ENCODE results near the gene CDK17. TPM values are rescaled to one million over a fixed set of nuclear protein-coding genes. Genes with fewer than 3 reads are reported as not detected.

The CDK17 gene
- polyA plus RNA-seq, 2 donors, result 6.3 to 6.5 TPM

DNA sequence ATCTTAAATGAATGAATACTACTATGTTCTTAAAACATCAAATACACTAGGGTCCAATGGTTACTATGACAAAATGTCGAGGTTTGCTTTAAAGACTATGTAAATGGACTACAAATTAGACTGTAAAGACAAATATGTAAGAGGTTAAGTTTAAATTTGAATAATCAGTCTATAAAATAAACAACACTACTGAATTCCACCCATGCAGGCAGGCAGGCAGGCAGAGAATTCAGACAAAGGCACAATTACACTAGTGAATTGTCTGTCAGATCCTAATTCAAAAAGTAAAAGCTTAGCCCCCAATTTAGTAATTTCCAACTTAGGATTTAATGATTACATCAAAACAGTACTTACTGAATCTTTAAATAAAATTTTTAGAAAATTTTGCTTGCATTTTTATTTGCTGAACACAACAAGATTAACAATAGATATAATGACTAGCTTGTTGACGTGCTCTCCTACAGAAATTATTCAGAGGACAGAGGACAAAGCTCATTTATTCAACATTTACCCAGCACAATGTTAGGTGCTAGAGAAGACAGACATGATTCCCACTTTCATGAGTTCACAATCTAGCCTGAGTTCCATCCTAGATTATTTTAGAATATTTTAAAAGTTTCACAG lies 97.4 kb downstream of the CDK17 start:
- no peak overlapping the region for H3K4me3 ChIP-seq (ENCODE audit: low read depth in 1 of 2, low read length in 2 of 2)

DNA sequence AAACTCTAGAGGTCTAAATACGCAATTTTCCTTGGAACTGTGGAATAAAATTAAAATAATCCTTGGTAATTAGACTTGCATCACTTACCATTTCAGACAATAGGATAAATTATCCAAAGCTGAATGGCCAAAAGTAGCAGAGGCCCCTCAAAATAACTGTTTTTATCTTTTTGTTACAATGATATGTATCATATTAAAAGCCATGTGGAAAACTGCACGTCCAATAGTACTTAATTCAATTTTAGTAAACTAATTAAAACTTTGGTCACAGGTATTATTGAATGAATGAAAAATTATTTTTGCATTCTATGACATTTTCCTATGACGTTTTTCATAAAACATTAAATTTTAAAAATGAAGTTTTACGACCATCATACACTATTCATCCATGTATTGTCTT lies 98.5 kb downstream of the CDK17 start:
- 92 to 95% methylated on average over 4 of the region's 4 CpGs for WGBS, 2 donors
- Histone ChIP-seq H3K4me3 (ENCODE audit: low read depth in 1 of 2, low read length in 2 of 2) (no peak overlapping the region), H3K9me3 (ENCODE audit: control insufficient read depth in 2 of 2, insufficient read depth in 1 of 2, low read depth in 1 of 2, low read length in 1 of 2) (no peaks in the 10 kb centered on the region)

More for the DNA sequence above, 97.4 kb downstream of the CDK17 start:
- Histone ChIP-seq H3K9me3 (ENCODE audit: control insufficient read depth in 2 of 2, insufficient read depth in 1 of 2, low read depth in 1 of 2, low read length in 1 of 2) (no peaks in the 10 kb centered on the region), H3K27ac (ENCODE audit: low read depth in 2 of 2, low read length in 1 of 2) (no peak overlapping the region), H3K27me3 (ENCODE audit: control insufficient read depth in 1 of 2, insufficient read depth in 2 of 2, low read length in 2 of 2) (no peaks in the 10 kb centered on the region), H3K36me3 (ENCODE audit: control insufficient read depth in 2 of 2, insufficient read depth in 2 of 2, low read length in 1 of 2) (no peaks in the 10 kb centered on the region), H3K4me1 (ENCODE audit: control insufficient read depth in 2 of 2, insufficient read depth in 2 of 2, low read length in 1 of 2) (no peaks in the 10 kb centered on the region)
- WGBS, 2 donors, result 72 to 74% methylated on average over 2 of the region's 2 CpGs

DNA sequence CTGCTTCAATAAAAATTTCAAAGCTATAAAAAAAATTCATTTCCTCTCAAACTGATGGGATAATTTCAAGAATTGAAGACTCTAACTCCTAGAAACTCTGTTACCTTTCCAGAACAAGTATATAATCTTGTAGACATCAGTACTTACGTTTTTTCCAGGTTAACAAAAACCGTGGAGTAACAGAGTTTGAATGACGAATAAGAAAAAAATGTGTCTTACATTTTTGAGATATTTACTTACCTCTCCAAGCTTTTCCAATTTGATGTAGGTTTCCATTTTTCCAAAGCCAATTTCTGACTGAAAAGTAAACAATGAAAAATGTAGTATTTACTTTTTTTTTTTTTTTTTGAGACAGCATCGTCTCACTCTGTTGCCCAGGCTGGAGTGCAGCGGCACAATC lies 100.2 kb downstream of the CDK17 start:
- Histone ChIP-seq H3K4me1 (ENCODE audit: control insufficient read depth in 2 of 2, insufficient read depth in 2 of 2, low read length in 1 of 2) (no peaks in the 10 kb centered on the region), H3K4me3 (ENCODE audit: low read depth in 1 of 2, low read length in 2 of 2) (no peak overlapping the region), H3K9me3 (ENCODE audit: control insufficient read depth in 2 of 2, insufficient read depth in 1 of 2, low read depth in 1 of 2, low read length in 1 of 2) (no peaks in the 10 kb centered on the region), H3K27ac (ENCODE audit: low read depth in 2 of 2, low read length in 1 of 2) (no peak overlapping the region), H3K36me3 (ENCODE audit: control insufficient read depth in 2 of 2, insufficient read depth in 2 of 2, low read length in 1 of 2) (no peaks in the 10 kb centered on the region), H3K27me3 (ENCODE audit: control insufficient read depth in 1 of 2, insufficient read depth in 2 of 2, low read length in 2 of 2) (no peaks in the 10 kb centered on the region)
- WGBS, 2 donors, result 92 to 93% methylated on average over 5 of the region's 5 CpGs

More for the DNA sequence above, 98.5 kb downstream of the CDK17 start:
- H3K4me1 ChIP-seq (ENCODE audit: control insufficient read depth in 2 of 2, insufficient read depth in 2 of 2, low read length in 1 of 2), result no peaks in the 10 kb centered on the region
- no peak overlapping the region for H3K27ac ChIP-seq (ENCODE audit: low read depth in 2 of 2, low read length in 1 of 2)
- H3K36me3 ChIP-seq (ENCODE audit: control insufficient read depth in 2 of 2, insufficient read depth in 2 of 2, low read length in 1 of 2), result no peaks in the 10 kb centered on the region
- H3K27me3 ChIP-seq (ENCODE audit: control insufficient read depth in 1 of 2, insufficient read depth in 2 of 2, low read length in 2 of 2), result no peaks in the 10 kb centered on the region

DNA sequence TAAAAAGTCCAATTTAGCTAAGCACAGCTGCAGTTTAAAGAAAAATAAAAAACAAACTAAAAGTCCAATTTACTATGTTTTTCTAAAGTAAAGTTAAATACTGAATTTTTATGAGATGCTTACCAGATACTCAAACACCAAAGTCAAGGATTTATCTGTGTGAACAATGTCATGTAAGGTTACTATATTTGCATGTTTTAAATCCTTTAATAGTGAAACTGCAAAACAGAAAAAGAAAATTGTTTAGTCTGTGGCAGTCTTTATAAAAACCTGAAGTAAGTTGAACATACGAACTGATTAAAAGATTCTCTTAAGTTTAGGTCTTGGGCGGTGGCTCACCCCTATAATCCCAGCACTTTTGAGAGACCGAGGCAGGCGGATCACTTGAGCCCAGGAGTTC lies 102.7 kb downstream of the CDK17 start:
- WGBS, 2 donors, result 90 to 94% methylated on average over 4 of the region's 4 CpGs
- Histone ChIP-seq H3K27ac (ENCODE audit: low read depth in 2 of 2, low read length in 1 of 2) (no peak overlapping the region), H3K4me1 (ENCODE audit: control insufficient read depth in 2 of 2, insufficient read depth in 2 of 2, low read length in 1 of 2) (no peaks in the 10 kb centered on the region), H3K9me3 (ENCODE audit: control insufficient read depth in 2 of 2, insufficient read depth in 1 of 2, low read depth in 1 of 2, low read length in 1 of 2) (no peaks in the 10 kb centered on the region), H3K27me3 (ENCODE audit: control insufficient read depth in 1 of 2, insufficient read depth in 2 of 2, low read length in 2 of 2) (no peaks in the 10 kb centered on the region), H3K4me3 (ENCODE audit: low read depth in 1 of 2, low read length in 2 of 2) (no peak overlapping the region), H3K36me3 (ENCODE audit: control insufficient read depth in 2 of 2, insufficient read depth in 2 of 2, low read length in 1 of 2) (no peaks in the 10 kb centered on the region)

DNA sequence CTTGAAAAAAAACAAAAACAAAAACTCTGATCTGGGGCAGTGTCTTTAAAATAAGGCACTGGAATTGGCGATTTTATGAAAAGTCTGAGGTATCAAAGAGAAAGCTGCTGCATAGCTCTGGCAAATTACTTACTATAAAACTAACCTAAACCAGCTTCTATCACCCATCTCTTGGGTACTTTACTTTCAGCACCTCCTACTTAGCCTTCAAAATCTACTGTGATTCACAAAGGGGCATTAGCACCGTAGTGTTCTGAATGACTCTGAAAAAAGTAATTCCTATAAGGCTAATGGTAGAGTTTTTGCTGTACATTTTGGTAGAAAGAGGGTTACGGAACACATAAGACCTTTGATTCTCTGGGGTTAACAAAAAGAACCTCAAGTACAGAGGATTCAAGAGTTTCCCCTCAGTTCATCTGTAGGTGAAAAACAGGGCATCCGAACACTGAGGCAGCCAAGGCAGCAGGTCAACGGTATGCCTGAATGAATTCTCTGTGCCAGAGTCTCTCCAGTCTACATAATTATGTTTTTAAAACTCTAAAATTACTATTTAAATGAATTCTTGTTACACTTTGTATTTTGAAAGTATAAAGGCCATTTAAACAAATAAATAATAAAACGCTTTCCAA lies 104.6 kb downstream of the CDK17 start:
- H3K27me3 ChIP-seq (ENCODE audit: control insufficient read depth in 1 of 2, insufficient read depth in 2 of 2, low read length in 2 of 2), result no peaks in the 10 kb centered on the region
- H3K27ac ChIP-seq (ENCODE audit: low read depth in 2 of 2, low read length in 1 of 2), result no peak overlapping the region
- no peak overlapping the region for H3K4me3 ChIP-seq (ENCODE audit: low read depth in 1 of 2, low read length in 2 of 2)
- H3K36me3 ChIP-seq (ENCODE audit: control insufficient read depth in 2 of 2, insufficient read depth in 2 of 2, low read length in 1 of 2), result no peaks in the 10 kb centered on the region
- WGBS, 2 donors, result 89 to 90% methylated on average over 6 of the region's 6 CpGs
- no peaks in the 10 kb centered on the region for H3K4me1 ChIP-seq (ENCODE audit: control insufficient read depth in 2 of 2, insufficient read depth in 2 of 2, low read length in 1 of 2)
- H3K9me3 ChIP-seq (ENCODE audit: control insufficient read depth in 2 of 2, insufficient read depth in 1 of 2, low read depth in 1 of 2, low read length in 1 of 2), result no peaks in the 10 kb centered on the region

DNA sequence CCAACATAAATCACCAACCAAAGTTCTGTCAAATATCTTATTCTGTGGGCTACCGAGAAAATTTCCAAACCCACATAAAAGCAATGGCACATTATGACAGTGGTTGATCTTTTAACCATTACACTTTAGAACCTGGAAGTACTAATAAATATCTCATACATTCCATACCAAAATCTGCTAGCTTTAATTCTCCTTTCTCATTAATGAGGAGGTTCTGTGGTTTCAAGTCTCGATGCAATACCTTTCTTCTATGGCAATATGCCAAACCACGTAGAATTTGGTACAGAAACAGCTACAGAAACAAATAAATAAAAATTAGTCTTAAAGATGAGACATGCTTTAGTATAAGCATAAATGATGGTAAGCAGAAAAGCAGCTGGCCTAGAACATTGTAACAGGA lies 105.4 kb downstream of the CDK17 start:
- H3K27ac ChIP-seq (ENCODE audit: low read depth in 2 of 2, low read length in 1 of 2), result no peak overlapping the region
- no peaks in the 10 kb centered on the region for H3K4me1 ChIP-seq (ENCODE audit: control insufficient read depth in 2 of 2, insufficient read depth in 2 of 2, low read length in 1 of 2)
- H3K9me3 ChIP-seq (ENCODE audit: control insufficient read depth in 2 of 2, insufficient read depth in 1 of 2, low read depth in 1 of 2, low read length in 1 of 2), result no peaks in the 10 kb centered on the region
- 60 to 65% methylated on average over 3 of the region's 3 CpGs for WGBS, 2 donors
- H3K4me3 ChIP-seq (ENCODE audit: low read depth in 1 of 2, low read length in 2 of 2), result no peak overlapping the region
- H3K36me3 ChIP-seq (ENCODE audit: control insufficient read depth in 2 of 2, insufficient read depth in 2 of 2, low read length in 1 of 2), result no peaks in the 10 kb centered on the region
- no peaks in the 10 kb centered on the region for H3K27me3 ChIP-seq (ENCODE audit: control insufficient read depth in 1 of 2, insufficient read depth in 2 of 2, low read length in 2 of 2)

DNA sequence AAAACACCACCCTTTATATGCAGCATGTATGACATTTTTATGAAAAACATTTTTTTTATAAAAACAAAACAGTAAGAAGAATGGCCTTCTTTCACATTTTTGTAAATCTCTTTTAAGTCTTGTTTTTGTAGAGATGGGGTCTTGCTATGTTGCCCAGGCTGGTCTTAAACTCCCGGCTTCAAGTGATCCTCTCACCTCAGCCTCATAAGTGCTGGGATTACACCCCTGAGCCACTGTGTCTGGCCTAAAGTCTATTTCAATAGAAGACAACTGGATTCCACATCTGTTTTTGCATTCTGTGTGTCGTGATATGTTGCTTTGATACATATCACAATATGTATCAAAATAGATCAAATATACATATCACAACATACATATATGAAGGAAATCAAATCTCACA lies 107.1 kb downstream of the CDK17 start:
- Histone ChIP-seq H3K4me3 (ENCODE audit: low read depth in 1 of 2, low read length in 2 of 2) (no peak overlapping the region), H3K4me1 (ENCODE audit: control insufficient read depth in 2 of 2, insufficient read depth in 2 of 2, low read length in 1 of 2) (no peaks in the 10 kb centered on the region), H3K27me3 (ENCODE audit: control insufficient read depth in 1 of 2, insufficient read depth in 2 of 2, low read length in 2 of 2) (no peaks in the 10 kb centered on the region), H3K36me3 (ENCODE audit: control insufficient read depth in 2 of 2, insufficient read depth in 2 of 2, low read length in 1 of 2) (no peaks in the 10 kb centered on the region), H3K27ac (ENCODE audit: low read depth in 2 of 2, low read length in 1 of 2) (no peak overlapping the region), H3K9me3 (ENCODE audit: control insufficient read depth in 2 of 2, insufficient read depth in 1 of 2, low read depth in 1 of 2, low read length in 1 of 2) (no peaks in the 10 kb centered on the region)
- 97% methylated on average over 2 of the region's 2 CpGs for whole genome bisulfite sequencing, 2 donors

DNA sequence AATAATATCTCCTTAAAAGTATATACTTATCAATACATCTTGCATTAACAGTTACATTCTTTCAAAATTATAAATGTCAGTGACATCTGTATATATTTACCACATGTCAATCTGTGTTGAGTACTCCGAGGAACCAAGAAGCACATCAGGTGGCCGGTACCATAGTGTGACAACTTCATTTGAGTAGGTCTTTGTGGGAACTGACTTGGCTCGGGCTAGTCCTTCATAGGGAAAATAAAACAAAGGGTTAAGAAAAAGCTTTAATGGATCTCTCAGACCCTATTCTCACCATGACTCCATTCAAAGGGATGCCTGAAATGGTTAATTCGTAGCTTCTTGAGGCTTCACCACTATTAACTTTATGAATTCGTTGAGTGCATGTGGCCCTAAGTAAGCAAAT lies 111.2 kb downstream of the CDK17 start:
- H3K4me3 ChIP-seq (ENCODE audit: low read depth in 1 of 2, low read length in 2 of 2), result no peak overlapping the region
- no peaks in the 10 kb centered on the region for H3K27me3 ChIP-seq (ENCODE audit: control insufficient read depth in 1 of 2, insufficient read depth in 2 of 2, low read length in 2 of 2)
- peaks cover 3% of the 10 kb centered on the region in 2 donors for H3K36me3 ChIP-seq (ENCODE audit: control insufficient read depth in 2 of 2, insufficient read depth in 2 of 2, low read length in 1 of 2)
- WGBS, 2 donors, result 82 to 89% methylated on average over 5 of the region's 5 CpGs
- no peaks in the 10 kb centered on the region for H3K4me1 ChIP-seq (ENCODE audit: control insufficient read depth in 2 of 2, insufficient read depth in 2 of 2, low read length in 1 of 2)
- H3K9me3 ChIP-seq (ENCODE audit: control insufficient read depth in 2 of 2, insufficient read depth in 1 of 2, low read depth in 1 of 2, low read length in 1 of 2), result no peaks in the 10 kb centered on the region
- no peak overlapping the region for H3K27ac ChIP-seq (ENCODE audit: low read depth in 2 of 2, low read length in 1 of 2)

DNA sequence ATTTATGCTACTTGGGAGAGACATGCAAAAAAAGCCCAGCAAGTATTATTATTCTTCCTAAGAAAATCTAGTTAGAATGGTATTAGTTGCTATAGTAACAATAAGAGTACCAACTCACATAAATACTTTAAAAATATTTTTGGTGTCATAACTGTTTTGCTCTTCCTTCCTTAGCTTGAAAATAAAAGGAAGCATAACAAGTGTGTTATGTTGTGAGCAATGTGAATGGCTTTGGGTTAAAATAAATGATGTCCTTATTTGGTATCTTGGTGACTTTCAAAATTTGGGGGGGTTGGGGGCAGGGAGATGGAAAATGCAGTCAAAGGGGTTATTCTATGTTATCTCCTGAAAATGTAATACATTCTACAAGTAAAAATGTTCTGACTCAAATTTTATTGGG lies 115.1 kb downstream of the CDK17 start:
- H3K4me3 ChIP-seq (ENCODE audit: low read depth in 1 of 2, low read length in 2 of 2), result no peak overlapping the region
- no peak overlapping the region for H3K27ac ChIP-seq (ENCODE audit: low read depth in 2 of 2, low read length in 1 of 2)
- no peaks in the 10 kb centered on the region for H3K9me3 ChIP-seq (ENCODE audit: control insufficient read depth in 2 of 2, insufficient read depth in 1 of 2, low read depth in 1 of 2, low read length in 1 of 2)
- H3K36me3 ChIP-seq (ENCODE audit: control insufficient read depth in 2 of 2, insufficient read depth in 2 of 2, low read length in 1 of 2), result peaks cover 3 to 6% of the 10 kb centered on the region in 2 donors
- H3K27me3 ChIP-seq (ENCODE audit: control insufficient read depth in 1 of 2, insufficient read depth in 2 of 2, low read length in 2 of 2), result no peaks in the 10 kb centered on the region
- no peaks in the 10 kb centered on the region for H3K4me1 ChIP-seq (ENCODE audit: control insufficient read depth in 2 of 2, insufficient read depth in 2 of 2, low read length in 1 of 2)

DNA sequence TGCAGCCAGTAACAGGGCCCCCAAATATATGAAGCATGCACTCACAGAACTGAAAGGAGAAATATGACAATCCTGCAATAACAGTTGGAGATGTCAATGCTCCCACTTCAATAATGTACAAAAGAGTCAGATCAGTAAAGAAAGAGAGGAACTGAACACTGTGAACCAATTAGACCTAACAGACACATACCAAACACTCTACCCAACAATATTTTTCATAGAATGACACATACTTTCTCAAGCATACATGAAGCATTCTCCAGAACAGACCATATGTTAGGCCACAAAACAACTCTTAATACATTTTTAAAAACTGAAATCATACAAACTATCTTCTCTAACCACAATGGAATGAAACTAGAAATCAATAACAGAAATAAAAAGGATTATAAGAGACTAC lies 125.9 kb downstream of the CDK17 start:
- H3K27ac ChIP-seq (ENCODE audit: low read depth in 2 of 2, low read length in 1 of 2), result no peak overlapping the region
- H3K9me3 ChIP-seq (ENCODE audit: control insufficient read depth in 2 of 2, insufficient read depth in 1 of 2, low read depth in 1 of 2, low read length in 1 of 2), result no peaks in the 10 kb centered on the region
- H3K27me3 ChIP-seq (ENCODE audit: control insufficient read depth in 1 of 2, insufficient read depth in 2 of 2, low read length in 2 of 2), result no peaks in the 10 kb centered on the region
- no peak overlapping the region for H3K4me3 ChIP-seq (ENCODE audit: low read depth in 1 of 2, low read length in 2 of 2)
- no peaks in the 10 kb centered on the region for H3K4me1 ChIP-seq (ENCODE audit: control insufficient read depth in 2 of 2, insufficient read depth in 2 of 2, low read length in 1 of 2)
- peaks cover 0 to 7% of the 10 kb centered on the region in 2 donors for H3K36me3 ChIP-seq (ENCODE audit: control insufficient read depth in 2 of 2, insufficient read depth in 2 of 2, low read length in 1 of 2)

All from esophagus (tissue), 2 donors.